ENCODE results near the gene RBPJ.

Gene RBPJ

DNA sequence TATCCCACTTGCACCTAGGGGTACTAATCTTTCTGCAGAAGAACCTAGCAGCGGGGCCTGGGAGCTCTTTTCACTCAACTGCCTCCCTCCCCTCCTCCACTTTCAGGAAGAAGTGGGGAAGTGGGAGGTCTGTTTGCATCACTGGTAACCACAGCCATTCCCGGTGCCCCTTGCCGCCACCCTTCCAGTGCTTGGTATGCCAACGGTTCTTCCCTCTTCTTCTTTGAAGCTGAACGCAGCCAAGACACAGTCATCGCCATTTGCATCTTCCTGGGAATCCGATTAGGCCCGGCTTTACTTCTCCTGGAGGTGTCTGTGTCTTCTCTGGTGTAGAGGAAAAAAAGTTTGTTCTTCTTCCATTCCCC is 47.2 kb upstream of the RBPJ start:
- H2AFZ ChIP-seq (ENCODE audit: low read depth, low read length, severe bottlenecking): no peak overlapping the region
- H3K36me3 ChIP-seq (ENCODE audit: low read length): no peaks in the 10 kb centered on the region
- no peaks in the 10 kb centered on the region for H4K20me1 ChIP-seq (ENCODE audit: low read depth, low read length)
- no peak overlapping the region for H3K27ac ChIP-seq (ENCODE audit: low read depth, low read length)
- H3K27me3 ChIP-seq (ENCODE audit: low read length): no peaks in the 10 kb centered on the region
- no peaks in the 10 kb centered on the region for H3K9me2 ChIP-seq (replicated peaks; ENCODE audit: insufficient read depth, low read length)
- H3K79me2 ChIP-seq (ENCODE audit: insufficient read depth, low read length): no peaks in the 10 kb centered on the region
- H3K4me2 ChIP-seq (ENCODE audit: low read depth, low read length, poor library complexity, severe bottlenecking): no peak overlapping the region
- no peaks in the 10 kb centered on the region for H3K9me3 ChIP-seq (ENCODE audit: insufficient read depth, low read length)
- no peak for TF ChIP-seq EZH2phosphoT487 (conservative IDR thresholded peaks at IDR 0.05; ENCODE audit: low read length)
- TF ChIP-seq, protein P1, sequence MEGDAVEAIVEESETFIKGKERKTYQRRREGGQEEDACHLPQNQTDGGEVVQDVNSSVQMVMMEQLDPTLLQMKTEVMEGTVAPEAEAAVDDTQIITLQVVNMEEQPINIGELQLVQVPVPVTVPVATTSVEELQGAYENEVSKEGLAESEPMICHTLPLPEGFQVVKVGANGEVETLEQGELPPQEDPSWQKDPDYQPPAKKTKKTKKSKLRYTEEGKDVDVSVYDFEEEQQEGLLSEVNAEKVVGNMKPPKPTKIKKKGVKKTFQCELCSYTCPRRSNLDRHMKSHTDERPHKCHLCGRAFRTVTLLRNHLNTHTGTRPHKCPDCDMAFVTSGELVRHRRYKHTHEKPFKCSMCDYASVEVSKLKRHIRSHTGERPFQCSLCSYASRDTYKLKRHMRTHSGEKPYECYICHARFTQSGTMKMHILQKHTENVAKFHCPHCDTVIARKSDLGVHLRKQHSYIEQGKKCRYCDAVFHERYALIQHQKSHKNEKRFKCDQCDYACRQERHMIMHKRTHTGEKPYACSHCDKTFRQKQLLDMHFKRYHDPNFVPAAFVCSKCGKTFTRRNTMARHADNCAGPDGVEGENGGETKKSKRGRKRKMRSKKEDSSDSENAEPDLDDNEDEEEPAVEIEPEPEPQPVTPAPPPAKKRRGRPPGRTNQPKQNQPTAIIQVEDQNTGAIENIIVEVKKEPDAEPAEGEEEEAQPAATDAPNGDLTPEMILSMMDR (IDR thresholded peaks at IDR 0.05; ENCODE audit: insufficient read depth, low read length, poor library complexity, severe bottlenecking): no peak
- H3K9ac ChIP-seq (ENCODE audit: low read length): no peak overlapping the region
- no peak overlapping the region for H3K4me3 ChIP-seq (ENCODE audit: insufficient read depth, low read length, poor library complexity, severe bottlenecking)
- no peaks in the 10 kb centered on the region for H3F3A ChIP-seq (ENCODE audit: insufficient read depth)

DNA sequence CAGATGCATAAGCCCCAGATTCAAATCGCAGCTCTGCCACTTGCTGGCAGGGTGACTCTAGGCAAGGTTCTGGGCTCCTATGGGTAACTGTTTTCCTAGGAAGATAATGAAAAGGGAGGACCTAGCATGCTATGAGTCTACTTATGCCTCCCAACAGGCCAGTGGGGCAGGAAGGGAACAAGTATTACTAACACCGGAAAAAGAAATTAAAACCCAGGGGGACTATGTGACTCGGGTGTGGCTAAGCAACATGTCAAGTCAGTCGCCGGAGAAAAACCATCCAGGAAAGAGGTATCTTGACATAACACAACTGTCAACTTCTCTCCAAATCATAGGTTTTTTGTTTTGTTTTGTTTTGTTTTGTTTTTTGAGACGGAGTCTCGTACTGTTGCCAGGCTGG is 45.5 kb upstream of the RBPJ start:
- H3K79me2 ChIP-seq (ENCODE audit: insufficient read depth, low read length): no peaks in the 10 kb centered on the region
- no peak for TF ChIP-seq EZH2phosphoT487 (conservative IDR thresholded peaks at IDR 0.05; ENCODE audit: low read length)
- TF ChIP-seq, protein P1 (IDR thresholded peaks at IDR 0.05; ENCODE audit: insufficient read depth, low read length, poor library complexity, severe bottlenecking): no peak
- no peaks in the 10 kb centered on the region for H3K9me2 ChIP-seq (replicated peaks; ENCODE audit: insufficient read depth, low read length)
- no peak overlapping the region for H3K9ac ChIP-seq (ENCODE audit: low read length)
- no peaks in the 10 kb centered on the region for H3K36me3 ChIP-seq (ENCODE audit: low read length)
- no peaks in the 10 kb centered on the region for H3F3A ChIP-seq (ENCODE audit: insufficient read depth)
- no peak overlapping the region for H3K4me3 ChIP-seq (ENCODE audit: insufficient read depth, low read length, poor library complexity, severe bottlenecking)
- no peaks in the 10 kb centered on the region for H4K20me1 ChIP-seq (ENCODE audit: low read depth, low read length)
- H3K27me3 ChIP-seq (ENCODE audit: low read length): no peaks in the 10 kb centered on the region
- H2AFZ ChIP-seq (ENCODE audit: low read depth, low read length, severe bottlenecking): no peak overlapping the region
- H3K9me3 ChIP-seq (ENCODE audit: insufficient read depth, low read length): no peaks in the 10 kb centered on the region
- no peak overlapping the region for H3K4me2 ChIP-seq (ENCODE audit: low read depth, low read length, poor library complexity, severe bottlenecking)
- no peak overlapping the region for H3K27ac ChIP-seq (ENCODE audit: low read depth, low read length)

DNA sequence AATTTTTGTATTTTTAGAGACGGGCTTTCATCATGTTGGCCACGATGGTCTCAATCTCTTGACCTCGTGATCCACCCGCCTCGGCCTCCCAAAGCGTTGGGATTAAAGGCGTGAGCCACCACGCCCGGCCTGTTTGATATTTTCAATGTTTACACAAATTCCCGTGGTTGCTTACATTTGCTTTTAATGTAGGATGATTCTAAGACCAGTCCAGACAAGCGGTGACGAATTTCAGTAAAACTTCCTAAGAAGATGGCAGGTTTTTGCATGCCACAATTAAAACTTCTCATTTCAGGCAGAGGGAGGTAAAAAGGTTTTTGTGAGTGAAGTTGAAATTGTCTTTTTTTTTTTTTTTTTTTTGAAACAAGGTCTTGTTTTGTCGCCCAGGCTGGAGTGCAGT is 41.4 kb upstream of the RBPJ start:
- H3K27me3 ChIP-seq (ENCODE audit: low read length): no peaks in the 10 kb centered on the region
- no peaks in the 10 kb centered on the region for H3F3A ChIP-seq (ENCODE audit: insufficient read depth)
- H3K9me2 ChIP-seq (replicated peaks; ENCODE audit: insufficient read depth, low read length): no peaks in the 10 kb centered on the region
- H3K36me3 ChIP-seq (ENCODE audit: low read length): no peaks in the 10 kb centered on the region
- H3K9me3 ChIP-seq (ENCODE audit: insufficient read depth, low read length): no peaks in the 10 kb centered on the region
- no peaks in the 10 kb centered on the region for H3K79me2 ChIP-seq (ENCODE audit: insufficient read depth, low read length)
- TF ChIP-seq EZH2phosphoT487 (conservative IDR thresholded peaks at IDR 0.05; ENCODE audit: low read length): no peak
- TF ChIP-seq, protein P1 (IDR thresholded peaks at IDR 0.05; ENCODE audit: insufficient read depth, low read length, poor library complexity, severe bottlenecking): no peak
- no peak overlapping the region for H3K9ac ChIP-seq (ENCODE audit: low read length)
- H3K4me3 ChIP-seq (ENCODE audit: insufficient read depth, low read length, poor library complexity, severe bottlenecking): no peak overlapping the region
- no peak overlapping the region for H3K4me2 ChIP-seq (ENCODE audit: low read depth, low read length, poor library complexity, severe bottlenecking)
- H3K27ac ChIP-seq (ENCODE audit: low read depth, low read length): no peak overlapping the region
- H4K20me1 ChIP-seq (ENCODE audit: low read depth, low read length): no peaks in the 10 kb centered on the region
- no peak overlapping the region for H2AFZ ChIP-seq (ENCODE audit: low read depth, low read length, severe bottlenecking)

DNA sequence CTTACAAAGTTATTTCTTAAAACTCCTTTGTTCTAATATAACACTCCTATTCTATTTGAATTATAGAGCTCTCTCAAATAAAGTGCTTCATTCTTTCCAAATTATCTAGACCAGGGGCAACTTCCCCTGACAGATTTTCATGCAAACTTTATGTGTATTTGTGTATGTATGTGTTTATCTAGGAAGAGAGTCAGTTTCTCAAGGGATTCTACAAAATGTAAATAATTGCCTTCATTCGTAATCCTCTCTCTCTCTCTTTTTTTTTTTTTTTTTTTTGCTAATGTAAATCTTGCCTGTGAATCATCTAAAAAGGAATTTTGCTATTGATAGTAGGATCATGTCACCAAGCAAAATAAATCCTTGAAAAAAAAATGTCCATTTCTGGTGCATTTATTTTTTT is 38.9 kb upstream of the RBPJ start:
- no peaks in the 10 kb centered on the region for H3K79me2 ChIP-seq (ENCODE audit: insufficient read depth, low read length)
- no peak overlapping the region for H2AFZ ChIP-seq (ENCODE audit: low read depth, low read length, severe bottlenecking)
- H3K27ac ChIP-seq (ENCODE audit: low read depth, low read length): no peak overlapping the region
- H3K36me3 ChIP-seq (ENCODE audit: low read length): no peaks in the 10 kb centered on the region
- H3K9me2 ChIP-seq (replicated peaks; ENCODE audit: insufficient read depth, low read length): no peaks in the 10 kb centered on the region
- H3K9me3 ChIP-seq (ENCODE audit: insufficient read depth, low read length): no peaks in the 10 kb centered on the region
- no peaks in the 10 kb centered on the region for H3K27me3 ChIP-seq (ENCODE audit: low read length)
- H3K4me2 ChIP-seq (ENCODE audit: low read depth, low read length, poor library complexity, severe bottlenecking): no peak overlapping the region
- H3K9ac ChIP-seq (ENCODE audit: low read length): no peak overlapping the region
- no peak overlapping the region for H3K4me3 ChIP-seq (ENCODE audit: insufficient read depth, low read length, poor library complexity, severe bottlenecking)
- H4K20me1 ChIP-seq (ENCODE audit: low read depth, low read length): no peaks in the 10 kb centered on the region
- H3F3A ChIP-seq (ENCODE audit: insufficient read depth): no peaks in the 10 kb centered on the region
- TF ChIP-seq EZH2phosphoT487 (conservative IDR thresholded peaks at IDR 0.05; ENCODE audit: low read length): no peak
